ENCODE results near the gene GPR22. TPM values are rescaled to one million over a fixed set of nuclear protein-coding genes. Genes with fewer than 3 reads are reported as not detected.

Gene GPR22
- total and polyA plus RNA-seq, 2 of the 8 experiments (the other 6 are each of a cell fraction or from before 2014, with no cell fraction given) = 0.02 TPM; not detected in 1

DNA sequence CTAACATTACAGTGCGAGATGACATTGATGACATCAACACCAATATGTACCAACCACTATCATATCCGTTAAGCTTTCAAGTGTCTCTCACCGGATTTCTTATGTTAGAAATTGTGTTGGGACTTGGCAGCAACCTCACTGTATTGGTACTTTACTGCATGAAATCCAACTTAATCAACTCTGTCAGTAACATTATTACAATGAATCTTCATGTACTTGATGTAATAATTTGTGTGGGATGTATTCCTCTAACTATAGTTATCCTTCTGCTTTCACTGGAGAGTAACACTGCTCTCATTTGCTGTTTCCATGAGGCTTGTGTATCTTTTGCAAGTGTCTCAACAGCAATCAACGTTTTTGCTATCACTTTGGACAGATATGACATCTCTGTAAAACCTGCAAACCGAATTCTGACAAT is 4.3 kb downstream of the GPR22 start:
- H3K4me2 ChIP-seq (ENCODE audit: insufficient read depth in 1 of 2, low read depth in 2 of 2, low read length in 2 of 2) = no peak overlapping the region
- no peak for FAIRE-seq

More for the DNA sequence above, 4.3 kb downstream of the GPR22 start:
- H3K18ac ChIP-seq (ENCODE audit: extremely low read depth, low read length) = no peak overlapping the region
- ChIA-PET CTCF (ENCODE audit: partially characterized antibody) (no interaction called here), POLR2A (ENCODE audit: partially characterized antibody) (no interaction called here)
- H3K36me3 ChIP-seq (ENCODE audit: control insufficient read depth in 2 of 4, insufficient read depth in 4 of 4, low read length in 3 of 4) = no peaks in the 10 kb centered on the region
- H2BK15ac ChIP-seq (ENCODE audit: low read length) = no peak overlapping the region
- H3K4ac ChIP-seq (replicated peaks; ENCODE audit: insufficient read length, low read depth, low read length) = no peak overlapping the region
- H3K9ac ChIP-seq (replicated peaks in 1 of 4; ENCODE audit: extremely low read depth in 1 of 4, low read depth in 3 of 4, low read length in 3 of 4) = no peak overlapping the region
- no peak overlapping the region for H4K8ac ChIP-seq (ENCODE audit: extremely low read depth, insufficient read depth, low read length)
- no peaks in the 10 kb centered on the region for H4K20me1 ChIP-seq (replicated peaks in 1 of 2; ENCODE audit: control insufficient read depth in 1 of 2, insufficient read depth in 2 of 2, low read length in 2 of 2)
- no peak overlapping the region for H3K4me3 ChIP-seq (ENCODE audit: extremely low read depth in 1 of 4, insufficient read depth in 2 of 4, low read depth in 3 of 4, low read length in 4 of 4)
- H3K4me1 ChIP-seq (replicated peaks in 1 of 4; ENCODE audit: control insufficient read depth in 3 of 4, insufficient read depth in 4 of 4, low read length in 3 of 4) = peaks cover 0 to 3% (median 0%) of the 10 kb centered on the region in 4 experiments; a peak in 2 of 7 replicates
- no peak overlapping the region for H3K27ac ChIP-seq (ENCODE audit: low read depth, low read length)
- no peak overlapping the region for H2AFZ ChIP-seq (ENCODE audit: low read length)
- H2BK5ac ChIP-seq (ENCODE audit: low read depth, low read length) = no peak overlapping the region
- H2BK120ac ChIP-seq (replicated peaks; ENCODE audit: low read depth, low read length) = no peak overlapping the region
- no peak overlapping the region for H2AK5ac ChIP-seq (ENCODE audit: low read depth, low read length)
- H3K14ac ChIP-seq (ENCODE audit: insufficient read length) = no peak overlapping the region
- DNase-seq (ENCODE audit: low read depth in 1 of 2, low spot score in 2 of 2) = no peak
- no peaks in the 10 kb centered on the region for H3K27me3 ChIP-seq (replicated peaks in 1 of 4; ENCODE audit: control insufficient read depth in 3 of 4, extremely low read depth in 1 of 4, insufficient read depth in 3 of 4, low read length in 3 of 4)
- no peaks in the 10 kb centered on the region for H3K79me1 ChIP-seq (ENCODE audit: low read depth, low read length)
- no peak overlapping the region for H2BK12ac ChIP-seq (ENCODE audit: low read depth, low read length)
- no peaks in the 10 kb centered on the region for H3K9me3 ChIP-seq (ENCODE audit: insufficient read depth in 2 of 2, low read depth in 1 of 2, low read length in 1 of 2)
- H3K79me2 ChIP-seq (ENCODE audit: control insufficient read depth in 1 of 2, insufficient read depth in 2 of 2, low read length in 2 of 2) = no peaks in the 10 kb centered on the region; a peak in 1 of 4 replicates
- no peak overlapping the region for H3K23ac ChIP-seq (ENCODE audit: insufficient read length)
- H4K91ac ChIP-seq (replicated peaks; ENCODE audit: insufficient read length, low read length) = no peak overlapping the region
- no peak overlapping the region for H4K5ac ChIP-seq (ENCODE audit: insufficient read length, low read depth, low read length)
- 87% methylated on average over 5 of the region's 5 CpGs; no CpG with 5 or more reads in 1 of the 2 experiments for WGBS, 2 experiments (ENCODE audit: extremely low coverage in 1 of 2, insufficient coverage in 1 of 2, insufficient read length in 1 of 2, insufficient replicate concordance in 2 of 2, low coverage in 1 of 2, low lambda C conversion rate in 2 of 2, missing lambda C conversion rate in 1 of 2)
- H3K23me2 ChIP-seq (ENCODE audit: low read depth, low read length) = no peaks in the 10 kb centered on the region
- H3K56ac ChIP-seq (replicated peaks; ENCODE audit: insufficient read length, low read depth, low read length) = no peak overlapping the region
- H2BK20ac ChIP-seq (ENCODE audit: low read length) = no peak overlapping the region
- TF ChIP-seq SUZ12 (IDR thresholded peaks at IDR 0.05; ENCODE audit: low read length) (no peak), BACH1 (IDR thresholded peaks at IDR 0.05; ENCODE audit: low read length) (no peak), GTF2F1 (IDR thresholded peaks at IDR 0.05; ENCODE audit: borderline replicate concordance, low read depth, low read length) (no peak), HDAC2 (IDR thresholded peaks at IDR 0.05; ENCODE audit: borderline replicate concordance in 1 of 2, low read depth in 2 of 2, low read length in 2 of 2) (no peak), RBBP5 (IDR thresholded peaks at IDR 0.05; ENCODE audit: borderline replicate concordance, low read depth, low read length) (no peak), POU5F1 (IDR thresholded peaks at IDR 0.05; ENCODE audit: low read depth, low read length) (no peak)

All from H1 (cell line).